Liver (tissue), 3 donors: ENCODE measurements around the gene TRIM15.

ENCODE experiments used
- CTCF ChIP-seq: fragments of 150-350 bp; IDR thresholded peaks from 2 replicates; pipeline ENCODE4 v1.5.1; 2017; ENCODE audit warnings: improper control_type of control experiment, low read depth, low read length; ENCODE audit not compliant: missing input control
- EGR1 ChIP-seq, 2 donors: IDR thresholded peaks; 2 replicates each; pipeline ENCODE4 v1.6.1; 2016 to 2018; ENCODE audit warnings: antibody characterized with exemption in 2 of 2, low read depth in 2 of 2
- GABPA ChIP-seq, 2 donors: IDR thresholded peaks in 1 of 2; conservative IDR thresholded peaks in 1 of 2; 2 replicates each; pipeline ENCODE4 v1.6.1; 2016; ENCODE audit warnings: antibody characterized with exemption in 2 of 2, mild to moderate bottlenecking in 1 of 2, moderate library complexity in 1 of 2
- HNF4G ChIP-seq: IDR thresholded peaks from 2 replicates; pipeline ENCODE4 v1.6.1; 2016; ENCODE audit warnings: antibody characterized with exemption
- JUND ChIP-seq, 2 donors: IDR thresholded peaks; 2 replicates each; pipeline ENCODE4 v1.6.1; 2016; ENCODE audit warnings: antibody characterized with exemption in 2 of 2
- RAD21 ChIP-seq, 2 donors: IDR thresholded peaks; 2 replicates each; pipeline ENCODE4 v1.6.1; 2016; ENCODE audit warnings: antibody characterized with exemption in 2 of 2, mild to moderate bottlenecking in 2 of 2
- TAF1 ChIP-seq: conservative IDR thresholded peaks from 2 replicates; pipeline ENCODE4 v1.6.1; 2016; ENCODE audit warnings: antibody characterized with exemption, mild to moderate bottlenecking
- TF ChIP-seq, protein P1 (sequence below): IDR thresholded peaks from 2 replicates; pipeline ENCODE4 v1.6.1; 2016; ENCODE audit warnings: antibody characterized with exemption
- TF ChIP-seq, protein P2 (sequence below): IDR thresholded peaks from 2 replicates; pipeline ENCODE4 v1.6.1; 2016; ENCODE audit warnings: antibody characterized with exemption
- TF ChIP-seq, protein P3 (sequence below): IDR thresholded peaks from 2 replicates; pipeline ENCODE4 v1.6.1; 2016; ENCODE audit warnings: antibody characterized with exemption, mild to moderate bottlenecking
- donor health status: healthy.
- donor health status: healthy.

DNA sequence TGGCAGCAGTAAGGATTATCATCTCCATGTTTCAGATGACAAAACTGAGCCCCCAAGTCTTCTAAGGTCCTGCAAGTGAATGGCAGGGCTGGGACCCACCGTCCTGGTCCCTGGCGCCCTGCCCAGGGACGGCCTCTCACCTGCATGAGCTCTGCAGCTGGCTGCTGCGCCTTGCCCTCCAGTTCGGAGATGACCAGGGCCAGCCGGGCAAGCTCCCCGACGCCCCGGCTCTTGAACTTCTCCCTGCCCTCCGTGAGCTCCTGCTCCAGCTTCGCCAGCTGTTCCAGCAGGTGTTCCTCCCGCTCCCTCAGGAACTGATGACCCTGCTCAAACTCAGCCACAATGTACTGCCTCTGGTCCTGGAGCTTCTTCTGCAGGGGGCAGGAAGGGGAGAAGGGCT, 33.0 kb downstream of the TRIM15 start:
- TF ChIP-seq CTCF (no peak), GABPA (IDR thresholded peaks at IDR 0.05 in 1 of 2, conservative IDR thresholded peaks at IDR 0.05 in 1 of 2) (no peak), RAD21 (IDR thresholded peaks at IDR 0.05) (no peak), EGR1 (IDR thresholded peaks at IDR 0.05; ENCODE audit: low read depth in 2 of 2) (no peak), TAF1 (no peak), HNF4G (no peak), JUND (IDR thresholded peaks at IDR 0.05) (no peak)
- TF ChIP-seq, protein P1, sequence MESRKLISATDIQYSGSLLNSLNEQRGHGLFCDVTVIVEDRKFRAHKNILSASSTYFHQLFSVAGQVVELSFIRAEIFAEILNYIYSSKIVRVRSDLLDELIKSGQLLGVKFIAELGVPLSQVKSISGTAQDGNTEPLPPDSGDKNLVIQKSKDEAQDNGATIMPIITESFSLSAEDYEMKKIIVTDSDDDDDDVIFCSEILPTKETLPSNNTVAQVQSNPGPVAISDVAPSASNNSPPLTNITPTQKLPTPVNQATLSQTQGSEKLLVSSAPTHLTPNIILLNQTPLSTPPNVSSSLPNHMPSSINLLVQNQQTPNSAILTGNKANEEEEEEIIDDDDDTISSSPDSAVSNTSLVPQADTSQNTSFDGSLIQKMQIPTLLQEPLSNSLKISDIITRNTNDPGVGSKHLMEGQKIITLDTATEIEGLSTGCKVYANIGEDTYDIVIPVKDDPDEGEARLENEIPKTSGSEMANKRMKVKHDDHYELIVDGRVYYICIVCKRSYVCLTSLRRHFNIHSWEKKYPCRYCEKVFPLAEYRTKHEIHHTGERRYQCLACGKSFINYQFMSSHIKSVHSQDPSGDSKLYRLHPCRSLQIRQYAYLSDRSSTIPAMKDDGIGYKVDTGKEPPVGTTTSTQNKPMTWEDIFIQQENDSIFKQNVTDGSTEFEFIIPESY = no peak
- TF ChIP-seq, protein P2, sequence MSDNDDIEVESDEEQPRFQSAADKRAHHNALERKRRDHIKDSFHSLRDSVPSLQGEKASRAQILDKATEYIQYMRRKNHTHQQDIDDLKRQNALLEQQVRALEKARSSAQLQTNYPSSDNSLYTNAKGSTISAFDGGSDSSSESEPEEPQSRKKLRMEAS = no peak
- TF ChIP-seq, protein P3, sequence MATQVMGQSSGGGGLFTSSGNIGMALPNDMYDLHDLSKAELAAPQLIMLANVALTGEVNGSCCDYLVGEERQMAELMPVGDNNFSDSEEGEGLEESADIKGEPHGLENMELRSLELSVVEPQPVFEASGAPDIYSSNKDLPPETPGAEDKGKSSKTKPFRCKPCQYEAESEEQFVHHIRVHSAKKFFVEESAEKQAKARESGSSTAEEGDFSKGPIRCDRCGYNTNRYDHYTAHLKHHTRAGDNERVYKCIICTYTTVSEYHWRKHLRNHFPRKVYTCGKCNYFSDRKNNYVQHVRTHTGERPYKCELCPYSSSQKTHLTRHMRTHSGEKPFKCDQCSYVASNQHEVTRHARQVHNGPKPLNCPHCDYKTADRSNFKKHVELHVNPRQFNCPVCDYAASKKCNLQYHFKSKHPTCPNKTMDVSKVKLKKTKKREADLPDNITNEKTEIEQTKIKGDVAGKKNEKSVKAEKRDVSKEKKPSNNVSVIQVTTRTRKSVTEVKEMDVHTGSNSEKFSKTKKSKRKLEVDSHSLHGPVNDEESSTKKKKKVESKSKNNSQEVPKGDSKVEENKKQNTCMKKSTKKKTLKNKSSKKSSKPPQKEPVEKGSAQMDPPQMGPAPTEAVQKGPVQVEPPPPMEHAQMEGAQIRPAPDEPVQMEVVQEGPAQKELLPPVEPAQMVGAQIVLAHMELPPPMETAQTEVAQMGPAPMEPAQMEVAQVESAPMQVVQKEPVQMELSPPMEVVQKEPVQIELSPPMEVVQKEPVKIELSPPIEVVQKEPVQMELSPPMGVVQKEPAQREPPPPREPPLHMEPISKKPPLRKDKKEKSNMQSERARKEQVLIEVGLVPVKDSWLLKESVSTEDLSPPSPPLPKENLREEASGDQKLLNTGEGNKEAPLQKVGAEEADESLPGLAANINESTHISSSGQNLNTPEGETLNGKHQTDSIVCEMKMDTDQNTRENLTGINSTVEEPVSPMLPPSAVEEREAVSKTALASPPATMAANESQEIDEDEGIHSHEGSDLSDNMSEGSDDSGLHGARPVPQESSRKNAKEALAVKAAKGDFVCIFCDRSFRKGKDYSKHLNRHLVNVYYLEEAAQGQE = no peak
